ENCODE data around the gene GJD2. TPM values are rescaled to one million over a fixed set of nuclear protein-coding genes. Genes with fewer than 3 reads are reported as not detected.

The GJD2 gene
- total RNA-seq, 1 donor from 2014 or later: not detected

DNA sequence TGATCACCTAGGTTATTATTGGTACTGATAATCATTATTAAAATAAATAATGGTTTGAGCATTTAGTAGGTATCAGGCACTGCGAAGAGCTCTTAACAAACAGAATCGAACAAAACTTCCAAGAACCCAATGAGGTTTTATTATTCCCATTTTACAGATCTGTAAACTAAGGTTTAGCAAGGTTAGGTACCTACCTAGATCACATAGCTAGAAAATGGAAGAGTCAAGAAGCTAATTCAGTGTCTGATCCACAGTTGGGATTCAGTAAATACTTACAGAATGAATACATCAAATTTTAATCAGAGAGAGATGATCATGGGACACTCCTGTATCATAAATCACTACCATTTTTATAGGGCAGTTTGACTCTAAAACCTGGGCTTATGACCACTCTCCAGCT is 15.5 kb downstream of the GJD2 start:
- Mint-ChIP-seq H3K9me3 (no peaks in the 10 kb centered on the region), H3K36me3 (ENCODE audit: low read depth) (no peaks in the 10 kb centered on the region), H3K27ac (no peak overlapping the region), H3K27me3 (peaks cover 23% of the 10 kb centered on the region), H3K4me1 (no peaks in the 10 kb centered on the region), H3K4me3 (no peak overlapping the region)
- TF ChIP-seq, protein P1, sequence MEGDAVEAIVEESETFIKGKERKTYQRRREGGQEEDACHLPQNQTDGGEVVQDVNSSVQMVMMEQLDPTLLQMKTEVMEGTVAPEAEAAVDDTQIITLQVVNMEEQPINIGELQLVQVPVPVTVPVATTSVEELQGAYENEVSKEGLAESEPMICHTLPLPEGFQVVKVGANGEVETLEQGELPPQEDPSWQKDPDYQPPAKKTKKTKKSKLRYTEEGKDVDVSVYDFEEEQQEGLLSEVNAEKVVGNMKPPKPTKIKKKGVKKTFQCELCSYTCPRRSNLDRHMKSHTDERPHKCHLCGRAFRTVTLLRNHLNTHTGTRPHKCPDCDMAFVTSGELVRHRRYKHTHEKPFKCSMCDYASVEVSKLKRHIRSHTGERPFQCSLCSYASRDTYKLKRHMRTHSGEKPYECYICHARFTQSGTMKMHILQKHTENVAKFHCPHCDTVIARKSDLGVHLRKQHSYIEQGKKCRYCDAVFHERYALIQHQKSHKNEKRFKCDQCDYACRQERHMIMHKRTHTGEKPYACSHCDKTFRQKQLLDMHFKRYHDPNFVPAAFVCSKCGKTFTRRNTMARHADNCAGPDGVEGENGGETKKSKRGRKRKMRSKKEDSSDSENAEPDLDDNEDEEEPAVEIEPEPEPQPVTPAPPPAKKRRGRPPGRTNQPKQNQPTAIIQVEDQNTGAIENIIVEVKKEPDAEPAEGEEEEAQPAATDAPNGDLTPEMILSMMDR (IDR thresholded peaks at IDR 0.05): no peak
- ATAC-seq (ENCODE audit: low read depth) (no peak), DNase-seq (no peak)
- ChIA-PET POLR2A (no interaction called here), CTCF (no interaction called here)
- intact Hi-C loops (cut with micrococcal nuclease): no loop called here

DNA sequence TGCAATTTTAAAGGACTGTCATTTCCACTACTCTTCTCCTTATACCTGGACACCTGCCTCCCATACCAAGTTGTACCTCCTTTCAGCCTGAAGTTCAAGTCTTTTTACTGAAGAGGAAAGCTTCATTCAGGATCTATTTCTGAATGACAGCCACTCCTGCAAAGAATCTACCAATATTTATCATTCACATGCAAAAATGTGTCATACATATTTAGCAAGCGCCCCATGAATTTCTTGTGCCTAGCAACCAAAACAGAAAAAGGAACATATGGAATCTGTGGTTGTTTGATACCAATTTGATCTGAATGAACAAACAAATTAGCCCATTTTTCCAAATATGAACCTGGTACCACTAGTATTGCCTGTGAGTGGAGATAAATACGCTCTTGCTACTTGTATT is 16.8 kb downstream of the GJD2 start:
- POLR2A ChIA-PET: no interaction called here
- no peak for ATAC-seq (ENCODE audit: low read depth)

GRCh38 chr15:34737477-34737876 is 17.3 kb downstream of the GJD2 start:
- peaks cover 16% of the 10 kb centered on the region for H3K27me3 Mint-ChIP-seq

More for the DNA sequence above, 16.8 kb downstream of the GJD2 start:
- no peaks in the 10 kb centered on the region for H3K4me1 Mint-ChIP-seq
- DNase-seq: no peak
- peaks cover 17% of the 10 kb centered on the region for H3K27me3 Mint-ChIP-seq
- TF ChIP-seq, protein P1 (IDR thresholded peaks at IDR 0.05): no peak
- no peaks in the 10 kb centered on the region for H3K36me3 Mint-ChIP-seq (ENCODE audit: low read depth)
- H3K4me3 Mint-ChIP-seq: no peak overlapping the region
- H3K9me3 Mint-ChIP-seq: no peaks in the 10 kb centered on the region
- H3K27ac Mint-ChIP-seq: no peak overlapping the region
- intact Hi-C loops (cut with micrococcal nuclease): no loop called here
- CTCF ChIA-PET: no interaction called here

DNA sequence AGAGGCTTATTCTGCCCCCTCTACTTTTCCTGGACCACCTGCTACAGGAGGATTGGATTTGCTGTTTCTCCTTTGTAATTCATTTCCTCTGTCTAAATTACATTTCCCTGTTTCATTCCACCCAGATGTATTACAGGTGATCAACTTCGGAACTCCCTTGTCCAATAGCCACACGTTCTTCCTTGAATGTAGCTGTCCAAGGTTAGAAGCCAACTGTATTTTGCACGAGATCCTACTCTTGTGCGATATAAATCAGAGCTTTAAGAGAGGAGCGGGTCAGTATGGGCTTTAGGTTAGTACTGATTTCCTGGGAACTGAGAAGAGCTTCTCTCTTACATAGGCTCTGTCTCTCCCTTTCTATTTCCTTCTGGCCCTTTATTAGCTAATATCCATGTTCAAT is 20.5 kb downstream of the GJD2 start:
- H3K27me3 Mint-ChIP-seq: peaks cover 10% of the 10 kb centered on the region
- intact Hi-C loops (cut with micrococcal nuclease): no loop called here
- TF ChIP-seq, protein P1 (IDR thresholded peaks at IDR 0.05): no peak

More at GRCh38 chr15:34737477-34737876, 17.3 kb downstream of the GJD2 start:
- ChIA-PET CTCF (no interaction called here), POLR2A (no interaction called here)
- H3K9me3 Mint-ChIP-seq: no peaks in the 10 kb centered on the region
- ATAC-seq (ENCODE audit: low read depth): no peak
- intact Hi-C loops (cut with micrococcal nuclease): no loop called here
- TF ChIP-seq, protein P1 (IDR thresholded peaks at IDR 0.05): no peak
- no peak for DNase-seq
- H3K4me3 Mint-ChIP-seq: no peak overlapping the region
- H3K27ac Mint-ChIP-seq: no peak overlapping the region
- no peaks in the 10 kb centered on the region for H3K36me3 Mint-ChIP-seq (ENCODE audit: low read depth)
- no peaks in the 10 kb centered on the region for H3K4me1 Mint-ChIP-seq

GRCh38 chr15:34733621-34734020 is 21.2 kb downstream of the GJD2 start:
- ChIA-PET POLR2A (no interaction called here), CTCF (no interaction called here)
- no peak for ATAC-seq (ENCODE audit: low read depth)
- Mint-ChIP-seq H3K27ac (no peak overlapping the region), H3K36me3 (ENCODE audit: low read depth) (no peaks in the 10 kb centered on the region), H3K4me3 (no peak overlapping the region), H3K4me1 (no peaks in the 10 kb centered on the region), H3K9me3 (no peaks in the 10 kb centered on the region), H3K27me3 (peaks cover 8% of the 10 kb centered on the region)
- no peak for DNase-seq
- intact Hi-C loops (cut with micrococcal nuclease): no loop called here
- TF ChIP-seq, protein P1 (IDR thresholded peaks at IDR 0.05): no peak

More for the DNA sequence above, 20.5 kb downstream of the GJD2 start:
- Mint-ChIP-seq H3K36me3 (ENCODE audit: low read depth) (no peaks in the 10 kb centered on the region), H3K4me3 (no peak overlapping the region), H3K27ac (no peak overlapping the region), H3K4me1 (no peaks in the 10 kb centered on the region), H3K9me3 (no peaks in the 10 kb centered on the region)
- ChIA-PET POLR2A (no interaction called here), CTCF (no interaction called here)
- DNase-seq: no peak
- ATAC-seq (ENCODE audit: low read depth): no peak
